GM12878 (cell line): ENCODE data around the gene POLE2. TPM values are rescaled to one million over a fixed set of nuclear protein-coding genes. Genes with fewer than 3 reads are reported as not detected.

Experiments
- ATAC-seq: fragments of 200-7000 bp; cut with Tn5 transposase; 3 replicates; pipeline ENCODE4 v1.9.1; 2020; ENCODE audit warnings: mild to moderate bottlenecking, moderate library complexity
- BruUV-seq: library from RNA; stranded (reverse); fragments of 400-500 nt; replicated peaks from 2 replicates; lab custom pipeline; 2021; lab: Mats Ljungman, UMichigan
- CTCF ChIA-PET: fragments of 300-600 bp; sonication (Branson Sonifier 250); formaldehyde crosslinking; extraction: SDS; loops from one replicate; lab custom pipeline; 2021; ENCODE audit warnings: inconsistent platforms; lab: Yijun Ruan, JAX
- POLR2A ChIA-PET: fragments of 350-600 bp; formaldehyde crosslinking; extraction: SDS; loops from one replicate; lab custom pipeline; 2021; ENCODE audit warnings: inconsistent platforms; lab: Charles Lee
- RAD21 ChIA-PET: fragments of 300-600 bp; sonication (Branson Sonifier 250); formaldehyde crosslinking; loops from one replicate; lab custom pipeline; 2023; ENCODE audit warnings: antibody characterized with exemption; ENCODE audit not compliant: unreplicated experiment; lab: Charles Lee
- SMC1A ChIA-PET: fragments of 300-600 bp; sonication (Branson Sonifier 250); formaldehyde crosslinking; loops from one replicate; lab custom pipeline; 2023; ENCODE audit not compliant: unreplicated experiment, uncharacterized antibody; lab: Charles Lee
- DNase-seq: peaks from one replicate; pipeline ENCODE4 v3.0.0-alpha.2; 2011; ENCODE audit warnings: low read depth, low spot score
- FAIRE-seq: peaks from 3 replicates; lab custom pipeline; 2011; peaks lifted over from hg19 to GRCh38; lab: Jason Lieb, UNC
- H2AFZ ChIP-seq: 2 replicates; pipeline ENCODE4 v1.6.0; 2011; ENCODE audit warnings: low read depth, low read length, control low read depth; ENCODE audit not compliant: control insufficient read depth
- H3K27ac ChIP-seq: 2 replicates; pipeline ENCODE4 v1.5.1; 2011; ENCODE audit warnings: control low read depth; ENCODE audit not compliant: control insufficient read depth, insufficient read depth
- H3K27me3 ChIP-seq, 2 experiments: replicated peaks in 1 of 2; 2 replicates each; pipeline versions ENCODE4 v1.6.0 to v1.6.1; 2011; ENCODE audit warnings: low read length in 1 of 2; ENCODE audit not compliant: control insufficient read depth in 2 of 2, insufficient read depth in 2 of 2
- H3K36me3 ChIP-seq, 2 experiments: 2 replicates each; pipeline ENCODE4 v1.5.1; 2011; ENCODE audit warnings: low read length in 1 of 2; ENCODE audit not compliant: control insufficient read depth in 2 of 2, insufficient read depth in 2 of 2
- H3K4me1 ChIP-seq: 2 replicates; pipeline ENCODE4 v1.6.1; 2011; ENCODE audit warnings: mild to moderate bottlenecking, low read length, moderate library complexity, mixed read lengths; ENCODE audit not compliant: control insufficient read depth, insufficient read depth
- H3K4me2 ChIP-seq: 2 replicates; pipeline ENCODE4 v1.6.0; 2011; ENCODE audit warnings: control low read depth; ENCODE audit not compliant: control insufficient read depth, insufficient read depth
- H3K4me3 ChIP-seq: fragments of 200-600 bp; sonication (generic); 2 replicates; pipeline ENCODE4 v1.5.1; 2016
- H3K79me2 ChIP-seq: 2 replicates; pipeline ENCODE4 v1.6.0; 2011; ENCODE audit warnings: low read length; ENCODE audit not compliant: control insufficient read depth, insufficient read depth
- H3K9ac ChIP-seq: 2 replicates; pipeline ENCODE4 v1.8.0; 2011; ENCODE audit warnings: low read length, control low read depth, mixed read lengths; ENCODE audit not compliant: control insufficient read depth, insufficient read depth
- H3K9me3 ChIP-seq: replicated peaks from 3 replicates; pipeline ENCODE4 v1.5.1; 2011; ENCODE audit warnings: mild to moderate bottlenecking, low read length; ENCODE audit not compliant: control insufficient read depth, insufficient read depth
- H4K20me1 ChIP-seq: 2 replicates; pipeline ENCODE4 v1.6.0; 2011; ENCODE audit not compliant: control insufficient read depth, insufficient read depth
- FOXK2 ChIP-seq: fragments of 450-650 bp; IDR thresholded peaks from 2 replicates; pipeline ENCODE4 v1.6.1; 2017; ENCODE audit warnings: mild to moderate bottlenecking, moderate library complexity
- MAX ChIP-seq: IDR thresholded peaks from 2 replicates; pipeline ENCODE4 v1.6.1; 2012; ENCODE audit warnings: low read depth, low read length, improper control_type of control experiment
- MTA2 ChIP-seq: fragments of 450-650 bp; IDR thresholded peaks from 2 replicates; pipeline ENCODE4 v1.6.1; 2016; ENCODE audit warnings: low read depth, mild to moderate bottlenecking, moderate library complexity
- NFYA ChIP-seq: IDR thresholded peaks from 2 replicates; pipeline ENCODE4 v1.6.1; 2011; ENCODE audit warnings: low read depth, mild to moderate bottlenecking, low read length, improper control_type of control experiment, borderline replicate concordance
- NFYB ChIP-seq: IDR thresholded peaks from 2 replicates; pipeline ENCODE4 v1.6.1; 2011; ENCODE audit warnings: low read depth, mild to moderate bottlenecking, low read length, improper control_type of control experiment, moderate library complexity; ENCODE audit not compliant: insufficient read depth
- POLR2AphosphoS5 ChIP-seq: IDR thresholded peaks from 2 replicates; pipeline ENCODE4 v1.6.1; 2011; ENCODE audit warnings: mild to moderate bottlenecking, low read length, inconsistent platforms
- SPI1 ChIP-seq: IDR thresholded peaks from 2 replicates; pipeline ENCODE4 v1.6.1; 2011; ENCODE audit warnings: low read depth, mild to moderate bottlenecking, low read length, moderate library complexity, borderline replicate concordance; ENCODE audit not compliant: insufficient read depth
- ZBTB11 ChIP-seq: fragments of 450-650 bp; formaldehyde crosslinking; IDR thresholded peaks from 2 replicates; pipeline ENCODE4 v1.5.0; 2022; ENCODE audit warnings: mild to moderate bottlenecking, missing genetic modification characterization
- WGBS: methylation state at CpG from one replicate; pipeline ENCODE4 v1.1.6; 2016; ENCODE audit warnings: low lambda C conversion rate; ENCODE audit not compliant: insufficient replicate concordance, insufficient coverage; ENCODE audit errors: missing lambda C conversion rate; 5-methylcytosine and 5-hydroxymethylcytosine counted together
- in situ Hi-C: fragments of 300-500 bp; cut with MboI; formaldehyde crosslinking; loops from 9 replicates; pipeline ENCODE4 v1.14.3; 2018; ENCODE audit warnings: mixed read lengths
- intact Hi-C: fragments of 100-400 bp; cut with micrococcal nuclease; formaldehyde crosslinking; loops from one replicate; pipeline ENCODE4 v1.14.2; 2022; ENCODE audit not compliant: unreplicated experiment
- polyA plus RNA-seq, 11 experiments: library from polyadenylated mRNA; depleted of rRNA in 4 of 11; unstranded in 6 of 11; stranded (reverse) in 5 of 11; fragments of >200 nt; fragmentation: Nextera tagmentation in 4 of 11; fragmentation: Illumina TruSeq in 1 of 11; extraction: Ambion mirVana in 4 of 11; extraction: Trizol in 1 of 11; gene quantifications; 1 replicate in 1 of 11; 2 replicates in 10 of 11; pipeline versions ENCODE4 v1.2.1 to v1.2.3, GENCODE V29; 2011 to 2016; ENCODE audit warnings: inconsistent platforms in 2 of 11, missing spikeins in 2 of 11, low read depth in 1 of 11
- total RNA-seq, 4 experiments: library from RNA; depleted of rRNA in 3 of 4; stranded (reverse); fragments of >200 nt in 3 of 4; fragmentation: Illumina TruSeq in 1 of 4; extraction: Trizol in 1 of 4; gene quantifications; 2 replicates each; pipeline versions ENCODE4 v1.2.1 to v1.2.3, GENCODE V29; 2013 to 2021
- TF ChIP-seq, protein P1 (sequence below): fragments of 450-650 bp; IDR thresholded peaks from 2 replicates; pipeline ENCODE4 v1.6.1; 2017; ENCODE audit warnings: mild to moderate bottlenecking
- TF ChIP-seq, protein P2 (sequence below): IDR thresholded peaks from 2 replicates; pipeline ENCODE4 v1.6.1; 2011; ENCODE audit warnings: low read depth, mild to moderate bottlenecking, low read length, moderate library complexity, borderline replicate concordance; ENCODE audit errors: extremely low read depth

POLE2 gene
- total and polyA plus RNA-seq, 10 of the 15 experiments (the other 5 are each of a cell fraction or from before 2014, with no cell fraction given) = 22.0 to 45.6 (median 38.8) TPM

DNA sequence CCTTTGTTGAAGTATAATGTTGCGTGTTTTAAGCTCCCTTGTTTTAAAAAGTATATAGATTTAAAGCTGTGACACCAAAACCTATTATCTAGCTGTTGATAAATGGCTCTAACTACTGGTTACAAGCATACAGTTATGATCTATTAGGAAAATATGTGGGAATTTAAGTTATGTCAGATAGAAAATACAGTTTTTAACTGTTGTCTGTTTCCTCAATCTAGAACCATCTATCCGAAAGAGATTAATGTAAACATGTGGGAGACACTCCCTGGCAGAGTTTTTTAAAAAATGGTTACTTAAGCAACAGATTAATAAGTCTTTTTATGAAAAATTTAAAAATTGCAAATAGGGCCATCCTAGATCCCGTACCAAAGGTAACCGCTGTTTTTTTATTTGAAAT is 75.8 kb downstream of the POLE2 start:
- POLR2A ChIA-PET = interaction anchor here (0.8 kb wide), 1 partner anchor 8 kb away, joined by 4 read pairs; the partner anchor contains the start of genes MGAT2 and RPL36AL
- RAD21 ChIA-PET = interaction anchor here (1.1 to 1.5 kb wide), 2 partner anchors 9 to 12 kb away, joined by 4 to 5 read pairs; partner anchors contain the start of genes MGAT2 and RPL36AL
- peaks cover 0 to 11% of the 10 kb centered on the region in 2 experiments; a peak in 3 of 4 replicates for H3K36me3 ChIP-seq
- H3K4me1 ChIP-seq = no peaks in the 10 kb centered on the region
- CTCF ChIA-PET = interaction anchor here (0.6 to 1.1 kb wide), 2 partner anchors 25 to 27 kb away, joined by 3 to 4 read pairs; no protein-coding TSS in a partner anchor
- WGBS = 86% methylated on average over 4 of the region's 4 CpGs
- no peak for TF ChIP-seq SPI1
- no peak for TF ChIP-seq NFYA
- TF ChIP-seq, protein P1, sequence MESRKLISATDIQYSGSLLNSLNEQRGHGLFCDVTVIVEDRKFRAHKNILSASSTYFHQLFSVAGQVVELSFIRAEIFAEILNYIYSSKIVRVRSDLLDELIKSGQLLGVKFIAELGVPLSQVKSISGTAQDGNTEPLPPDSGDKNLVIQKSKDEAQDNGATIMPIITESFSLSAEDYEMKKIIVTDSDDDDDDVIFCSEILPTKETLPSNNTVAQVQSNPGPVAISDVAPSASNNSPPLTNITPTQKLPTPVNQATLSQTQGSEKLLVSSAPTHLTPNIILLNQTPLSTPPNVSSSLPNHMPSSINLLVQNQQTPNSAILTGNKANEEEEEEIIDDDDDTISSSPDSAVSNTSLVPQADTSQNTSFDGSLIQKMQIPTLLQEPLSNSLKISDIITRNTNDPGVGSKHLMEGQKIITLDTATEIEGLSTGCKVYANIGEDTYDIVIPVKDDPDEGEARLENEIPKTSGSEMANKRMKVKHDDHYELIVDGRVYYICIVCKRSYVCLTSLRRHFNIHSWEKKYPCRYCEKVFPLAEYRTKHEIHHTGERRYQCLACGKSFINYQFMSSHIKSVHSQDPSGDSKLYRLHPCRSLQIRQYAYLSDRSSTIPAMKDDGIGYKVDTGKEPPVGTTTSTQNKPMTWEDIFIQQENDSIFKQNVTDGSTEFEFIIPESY = no peak
- TF ChIP-seq, protein P2, sequence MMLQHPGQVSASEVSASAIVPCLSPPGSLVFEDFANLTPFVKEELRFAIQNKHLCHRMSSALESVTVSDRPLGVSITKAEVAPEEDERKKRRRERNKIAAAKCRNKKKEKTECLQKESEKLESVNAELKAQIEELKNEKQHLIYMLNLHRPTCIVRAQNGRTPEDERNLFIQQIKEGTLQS = no peak
- no peak for TF ChIP-seq NFYB
- no peak for TF ChIP-seq FOXK2
- no peak for TF ChIP-seq ZBTB11 (CRISPR knock-in tag)
- no peak for TF ChIP-seq MTA2
- TF ChIP-seq MAX = no peak
- no peak for TF ChIP-seq POLR2AphosphoS5
- in situ Hi-C loops = no loop called here
- ATAC-seq = no peak
- H2AFZ ChIP-seq = no peak overlapping the region
- SMC1A ChIA-PET = interaction anchor here (0.6 to 1.7 kb wide), 3 partner anchors 12 to 150 kb away, joined by 3 to 4 read pairs (median 3); no protein-coding TSS in a partner anchor
- DNase-seq = no peak
- no peak for FAIRE-seq
- no peak overlapping the region for H3K9ac ChIP-seq
- H3K9me3 ChIP-seq = no peaks in the 10 kb centered on the region
- no peak overlapping the region for H3K4me3 ChIP-seq
- H3K27ac ChIP-seq = no peak overlapping the region
- BruUV-seq = no TSS peak
- H3K4me2 ChIP-seq = no peak overlapping the region
- intact Hi-C loops = no loop called here
- no peaks in the 10 kb centered on the region for H3K27me3 ChIP-seq
- no peaks in the 10 kb centered on the region for H4K20me1 ChIP-seq
- peaks cover 15% of the 10 kb centered on the region for H3K79me2 ChIP-seq
